ENCODE measurements around the gene PSMG4. TPM values are rescaled to one million over a fixed set of nuclear protein-coding genes. Genes with fewer than 3 reads are reported as not detected.

The PSMG4 gene
- total and polyA plus RNA-seq, 10 of the 15 experiments (the other 5 are each of a cell fraction or from before 2014, with no cell fraction given), result 7.1 to 62.6 (median 29.8) TPM

- no peak overlapping the region for H2AFZ ChIP-seq (ENCODE audit: control insufficient read depth, low read depth, low read length)
- in situ Hi-C loops (cut with MboI) (loop anchor here (5.0 kb wide), 1 partner anchor 448 kb away; no protein-coding TSS in a partner anchor), intact Hi-C loops (cut with micrococcal nuclease; ENCODE audit: unreplicated experiment) (no loop called here)
- TF ChIP-seq RCOR1 (conservative IDR thresholded peaks at IDR 0.05; ENCODE audit: low read depth, low read length) (no peak), E2F8 (IDR thresholded peaks at IDR 0.05; ENCODE audit: low read depth, partially characterized antibody) (no peak), SUZ12 (IDR thresholded peaks at IDR 0.05; ENCODE audit: unreplicated experiment) (no peak), CTCF (IDR thresholded peaks at IDR 0.05 in 2 of 3, conservative IDR thresholded peaks at IDR 0.05 in 1 of 3; ENCODE audit: control insufficient read depth in 2 of 3, extremely low read depth in 1 of 3, insufficient read depth in 1 of 3, low read depth in 3 of 3, low read length in 3 of 3) (no peak), NFYA (IDR thresholded peaks at IDR 0.05; ENCODE audit: borderline replicate concordance, low read depth, low read length) (no peak)
- no peaks in the 10 kb centered on the region for H3K9me3 ChIP-seq (replicated peaks; ENCODE audit: control insufficient read depth, insufficient read depth, low read length)
- no peak overlapping the region for H3K4me2 ChIP-seq (ENCODE audit: control insufficient read depth, insufficient read depth)
- no TSS peak for BruUV-seq (replicated peaks)
- ChIA-PET POLR2A (no interaction called here), CTCF (no interaction called here), SMC1A (ENCODE audit: uncharacterized antibody, unreplicated experiment) (interaction anchor here (1.0 to 4.4 kb wide), 2 partner anchors 127 to 448 kb away, joined by 3 to 51 read pairs; no protein-coding TSS in a partner anchor), RAD21 (ENCODE audit: unreplicated experiment) (no interaction called here)
- 94% methylated on average over 21 of the region's 23 CpGs for WGBS (ENCODE audit: insufficient coverage, insufficient replicate concordance, low lambda C conversion rate, missing lambda C conversion rate)
- H3K4me1 ChIP-seq (ENCODE audit: control insufficient read depth, insufficient read depth, low read length), result no peaks in the 10 kb centered on the region
- H3K36me3 ChIP-seq (ENCODE audit: control insufficient read depth in 2 of 2, insufficient read depth in 2 of 2, low read length in 1 of 2), result no peaks in the 10 kb centered on the region; a peak in 1 of 4 replicates
- no peak for FAIRE-seq
- no peak overlapping the region for H3K4me3 ChIP-seq
- no peak for DNase-seq (ENCODE audit: low read depth, low spot score)
- no peak for ATAC-seq
- H3K27ac ChIP-seq (ENCODE audit: control insufficient read depth, insufficient read depth), result no peak overlapping the region
- H3K27me3 ChIP-seq (replicated peaks in 1 of 2; ENCODE audit: control insufficient read depth in 2 of 2, insufficient read depth in 2 of 2, low read length in 1 of 2), result no peaks in the 10 kb centered on the region
- H4K20me1 ChIP-seq (ENCODE audit: control insufficient read depth, insufficient read depth), result no peaks in the 10 kb centered on the region
- no peak overlapping the region for H3K9ac ChIP-seq (ENCODE audit: control insufficient read depth, insufficient read depth, low read length)
- H3K79me2 ChIP-seq (ENCODE audit: control insufficient read depth, insufficient read depth, low read length), result no peaks in the 10 kb centered on the region
Measured at GRCh38 chr6:3283641-3284435, 25.1 kb downstream of the PSMG4 start.

All from GM12878 (cell line).